Stimulated activated CD8-positive, alpha-beta memory T cell treated with anti-CD3 and anti-CD28 coated beads, Interleukin-15, amount 100 ng/mL, for 48 hours (primary cell): ENCODE results near the gene MEX3B.
"Not testable (repeated sequence)": the region's sequence is repeated elsewhere in the genome, so short reads cannot be mapped to it uniquely, and the experiment has no call there.

Source experiments
- DNase-seq, 2 donors: peaks; one replicate each; pipeline ENCODE4 v3.0.0-alpha.2; 2020; ENCODE audit warnings: low read depth in 2 of 2

The MEX3B gene

GRCh38 chr15:82048811-82049210 is 3.0 kb upstream of the MEX3B start:
- DNase-seq = no peak

GRCh38 chr15:82047453-82048400 is 1.9 kb upstream of the MEX3B start:
- no peak for DNase-seq

- peak; percentile 78 to 82 for DNase-seq
Observed at GRCh38 chr15:82046666-82047452, 1.0 kb upstream of the MEX3B start.

- DNase-seq = no peak
Observed at GRCh38 chr15:82045179-82045891, 483 bp downstream of the MEX3B start.

GRCh38 chr15:82044373-82045178 is 1.2 kb downstream of the MEX3B start:
- no peak for DNase-seq

GRCh38 chr15:82043796-82044372 is 1.9 kb downstream of the MEX3B start:
- no peak for DNase-seq

- no peak for DNase-seq
Observed at GRCh38 chr15:82043130-82043673, 2.6 kb downstream of the MEX3B start.

- no peak for DNase-seq
Observed at GRCh38 chr15:82040862-82041261, 5.0 kb downstream of the MEX3B start.

GRCh38 chr15:82040390-82040789 is 5.4 kb downstream of the MEX3B start:
- DNase-seq = no peak

- DNase-seq = no peak
Observed at GRCh38 chr15:82039871-82040270, 5.9 kb downstream of the MEX3B start.

- no peak for DNase-seq
Observed at GRCh38 chr15:82036461-82036860, 9.4 kb downstream of the MEX3B start.

GRCh38 chr15:82031871-82032270 is 13.9 kb downstream of the MEX3B start:
- no peak for DNase-seq

GRCh38 chr15:82030176-82030575 is 15.6 kb downstream of the MEX3B start:
- no peak for DNase-seq

GRCh38 chr15:82028163-82028562 is 17.7 kb downstream of the MEX3B start:
- DNase-seq = not testable (repeated sequence)

- DNase-seq = no peak
Observed at GRCh38 chr15:82021992-82022391, 23.8 kb downstream of the MEX3B start.

- no peak for DNase-seq
Observed at GRCh38 chr15:82020625-82021394, 25.0 kb downstream of the MEX3B start.

GRCh38 chr15:82018201-82018600 is 27.6 kb downstream of the MEX3B start:
- no peak for DNase-seq

GRCh38 chr15:82017656-82018055 is 28.2 kb downstream of the MEX3B start:
- DNase-seq = no peak

GRCh38 chr15:82014989-82015388 is 30.8 kb downstream of the MEX3B start:
- no peak for DNase-seq

GRCh38 chr15:82012908-82013307 is 32.9 kb downstream of the MEX3B start:
- no peak for DNase-seq
